PFSK-1 (cell line): ENCODE data around the gene PHC2.

ENCODE experiments used
- FOXP2 ChIP-seq: optimal IDR thresholded peaks from 2 replicates; pipeline ENCODE3; 2011; ENCODE audit warnings: borderline replicate concordance, control low read depth, inconsistent platforms; ENCODE audit not compliant: insufficient read depth; ENCODE audit errors: extremely low read length, extremely low read depth
- POLR2AphosphoS5 ChIP-seq: IDR thresholded peaks from 2 replicates; pipeline ENCODE4 v1.6.1; 2012; ENCODE audit warnings: low read depth, mild to moderate bottlenecking, control low read depth, low read length, moderate library complexity
- REST ChIP-seq, 2 experiments: IDR thresholded peaks; 2 replicates each; pipeline versions ENCODE4 v1.6.1 to v1.8.0; 2011 to 2012; ENCODE audit warnings: low read depth in 2 of 2, low read length in 2 of 2, control low read depth in 1 of 2, inconsistent platforms in 1 of 2, mild to moderate bottlenecking in 1 of 2, moderate library complexity in 1 of 2; ENCODE audit not compliant: insufficient read depth in 1 of 2
- SIN3A ChIP-seq: IDR thresholded peaks from 2 replicates; pipeline ENCODE4 v1.6.1; 2012; ENCODE audit warnings: mild to moderate bottlenecking, low read length, moderate library complexity, borderline replicate concordance; ENCODE audit not compliant: insufficient read depth

- TF ChIP-seq POLR2AphosphoS5 (no peak), REST (IDR thresholded peaks at IDR 0.05; ENCODE audit: insufficient read depth in 1 of 2, low read depth in 2 of 2, low read length in 2 of 2) (no peak), FOXP2 (no peak), SIN3A (no peak)
Measured at GRCh38 chr1:33477451-33477850, 46.6 kb upstream of the PHC2 start.
